CD14-positive monocyte (primary cell): ENCODE data around the gene MAGEA12. TPM values are rescaled to one million over a fixed set of nuclear protein-coding genes. Genes with fewer than 3 reads are reported as not detected.
"Not testable (repeated sequence)": the region's sequence is repeated elsewhere in the genome, so short reads cannot be mapped to it uniquely, and the experiment has no call there.

Experiments used
- DNase-seq, 3 donors: peaks; one replicate each; pipeline ENCODE4 v3.0.0-alpha.2; 2011 to 2022
- H2AFZ ChIP-seq: 2 replicates; pipeline ENCODE4 v1.6.0; 2012; ENCODE audit warnings: mild to moderate bottlenecking, low read depth, low read length, inconsistent platforms; ENCODE audit not compliant: insufficient read depth, poor library complexity, severe bottlenecking
- H3K27ac ChIP-seq, 2 donors: 1 replicate in 1 of 2; 2 replicates in 1 of 2; pipeline ENCODE4 v1.5.1; 2012 to 2013; ENCODE audit warnings: low read length in 2 of 2, control low read depth in 1 of 2, inconsistent platforms in 1 of 2, low read depth in 1 of 2, mild to moderate bottlenecking in 1 of 2
- H3K27me3 ChIP-seq, 2 donors: one replicate each; pipeline versions ENCODE4 v1.6.0 to v1.6.1; 2011 to 2013; ENCODE audit warnings: low read length in 2 of 2; ENCODE audit not compliant: control insufficient read depth in 2 of 2, insufficient read depth in 2 of 2
- H3K36me3 ChIP-seq, 2 donors: replicated peaks in 1 of 2; 1 replicate in 1 of 2; 2 replicates in 1 of 2; pipeline versions ENCODE4 v1.5.1 to v1.6.1; 2012 to 2013; ENCODE audit warnings: low read length in 2 of 2, control low read depth in 1 of 2, inconsistent platforms in 1 of 2, mild to moderate bottlenecking in 1 of 2; ENCODE audit not compliant: insufficient read depth in 2 of 2, control insufficient read depth in 1 of 2
- H3K4me1 ChIP-seq, 2 donors: 1 replicate in 1 of 2; 2 replicates in 1 of 2; pipeline versions ENCODE4 v1.5.1 to v1.6.1; 2012 to 2013; ENCODE audit warnings: low read length in 2 of 2, control low read depth in 1 of 2, inconsistent platforms in 1 of 2, mild to moderate bottlenecking in 1 of 2, moderate library complexity in 1 of 2; ENCODE audit not compliant: insufficient read depth in 2 of 2, control insufficient read depth in 1 of 2
- H3K4me2 ChIP-seq: replicated peaks from 2 replicates; pipeline ENCODE3; 2012; ENCODE audit warnings: low read length, moderate library complexity, mild to moderate bottlenecking; ENCODE audit not compliant: poor library complexity, severe bottlenecking; ENCODE audit errors: extremely low read depth
- H3K4me3 ChIP-seq, 3 experiments: fragments of 200-600 bp in 1 of 3; sonication (generic) in 1 of 3; replicated peaks in 1 of 3; 1 replicate in 2 of 3; 2 replicates in 1 of 3; pipeline ENCODE4 v1.5.1; 2011 to 2013; ENCODE audit warnings: low read length in 3 of 3, mild to moderate bottlenecking in 3 of 3, control low read depth in 2 of 3, low read depth in 2 of 3, inconsistent platforms in 1 of 3, moderate library complexity in 1 of 3
- H3K79me2 ChIP-seq: 2 replicates; pipeline ENCODE4 v1.6.0; 2012; ENCODE audit warnings: mild to moderate bottlenecking, control low read depth, inconsistent platforms, low read length, moderate library complexity; ENCODE audit not compliant: insufficient read depth
- H3K9ac ChIP-seq: 2 replicates; pipeline ENCODE4 v1.6.0; 2017; ENCODE audit warnings: low read length, mild to moderate bottlenecking; ENCODE audit not compliant: insufficient read depth, poor library complexity, severe bottlenecking
- H3K9me3 ChIP-seq, 2 donors: replicated peaks in 1 of 2; 1 replicate in 1 of 2; 2 replicates in 1 of 2; pipeline versions ENCODE4 v1.5.1 to v1.6.1; 2012 to 2013; ENCODE audit warnings: low read length in 2 of 2, control low read depth in 1 of 2; ENCODE audit not compliant: control insufficient read depth in 1 of 2, insufficient read depth in 1 of 2
- H4K20me1 ChIP-seq: 2 replicates; pipeline ENCODE4 v1.6.0; 2012; ENCODE audit warnings: mild to moderate bottlenecking, low read length, control low read depth, moderate library complexity; ENCODE audit not compliant: insufficient read depth
- H3K27ac Mint-ChIP-seq, 7 donors: one replicate each; pipeline ENCODE4 v1.8.0; 2020; ENCODE audit warnings: mild to moderate bottlenecking in 7 of 7, mixed read lengths in 7 of 7, moderate library complexity in 6 of 7, inconsistent platforms in 2 of 7
- H3K27me3 Mint-ChIP-seq, 3 donors: one replicate each; pipeline ENCODE4 v1.8.0; 2021 to 2022; ENCODE audit warnings: low read depth in 3 of 3, mild to moderate bottlenecking in 3 of 3, mixed read lengths in 3 of 3, moderate library complexity in 3 of 3, inconsistent platforms in 1 of 3
- H3K36me3 Mint-ChIP-seq, 2 donors: one replicate each; pipeline ENCODE4 v1.8.0; 2020; ENCODE audit warnings: mixed read lengths in 2 of 2, inconsistent platforms in 1 of 2, mild to moderate bottlenecking in 1 of 2
- H3K4me1 Mint-ChIP-seq: one replicate; pipeline ENCODE4 v1.8.0; 2020; ENCODE audit warnings: mild to moderate bottlenecking, mixed read lengths
- H3K4me3 Mint-ChIP-seq, 2 donors: one replicate each; pipeline ENCODE4 v1.8.0; 2020; ENCODE audit warnings: mild to moderate bottlenecking in 2 of 2, mixed read lengths in 2 of 2, moderate library complexity in 1 of 2
- H3K9me3 Mint-ChIP-seq, 7 donors: one replicate each; pipeline ENCODE4 v1.8.0; 2020 to 2022; ENCODE audit warnings: mixed read lengths in 7 of 7, mild to moderate bottlenecking in 6 of 7, moderate library complexity in 6 of 7, inconsistent platforms in 2 of 7
- WGBS: methylation state at CpG from one replicate; pipeline ENCODE4 v1.1.5; 2013; ENCODE audit warnings: missing lambda C conversion rate; ENCODE audit not compliant: insufficient coverage; 5-methylcytosine and 5-hydroxymethylcytosine counted together
- intact Hi-C, 2 donors: fragments of 100-400 bp; cut with micrococcal nuclease; formaldehyde crosslinking; loops; one replicate each; pipeline versions ENCODE4 v1.15.0 to v1.15.1; 2023
- polyA plus RNA-seq, 3 donors: library from polyadenylated mRNA; depleted of rRNA in 1 of 3; unstranded in 2 of 3; stranded (reverse) in 1 of 3; fragments of 300-500 nt in 2 of 3; fragments of >200 nt in 1 of 3; fragmentation: Illumina TruSeq in 2 of 3; gene quantifications; 1 replicate in 2 of 3; 2 replicates in 1 of 3; pipeline ENCODE4 v1.2.3, GENCODE V29; 2012 to 2021
- TF ChIP-seq, protein P1 (sequence below): fragments of 200-600 bp; IDR thresholded peaks from one replicate; pipeline ENCODE4 v1.8.0; 2022; ENCODE audit warnings: antibody characterized with exemption, mild to moderate bottlenecking

The MAGEA12 gene
- polyA plus RNA-seq, 3 donors = not detected

DNA sequence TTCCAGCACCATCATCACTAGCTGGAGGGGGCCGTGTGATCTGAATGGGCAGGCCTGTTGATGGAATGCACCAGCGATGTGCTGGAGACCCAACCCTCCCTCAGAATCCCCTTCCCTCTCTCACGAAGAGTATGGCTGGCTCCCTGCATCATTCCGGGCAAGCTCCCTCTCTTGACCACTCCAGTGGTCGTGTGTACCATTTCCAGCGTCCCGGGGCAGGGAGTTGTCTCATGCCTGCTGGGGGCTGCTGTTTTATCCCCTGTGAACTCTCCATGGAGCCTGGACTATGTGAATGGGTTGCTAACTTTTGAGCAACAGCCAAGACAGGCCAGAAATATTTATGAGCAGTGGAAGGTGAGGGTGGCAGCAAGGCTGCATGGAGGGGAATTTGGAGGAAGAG lies 8.1 kb upstream of the MAGEA12 start:
- Mint-ChIP-seq H3K27ac (no peak overlapping the region), H3K4me1 (no peaks in the 10 kb centered on the region), H3K4me3 (no peak overlapping the region), H3K27me3 (peaks cover 0 to 5% (median 0%) of the 10 kb centered on the region in 3 donors), H3K9me3 (peaks cover 0 to 18% (median 2%) of the 10 kb centered on the region in 7 donors), H3K36me3 (no peaks in the 10 kb centered on the region)
- TF ChIP-seq, protein P1, sequence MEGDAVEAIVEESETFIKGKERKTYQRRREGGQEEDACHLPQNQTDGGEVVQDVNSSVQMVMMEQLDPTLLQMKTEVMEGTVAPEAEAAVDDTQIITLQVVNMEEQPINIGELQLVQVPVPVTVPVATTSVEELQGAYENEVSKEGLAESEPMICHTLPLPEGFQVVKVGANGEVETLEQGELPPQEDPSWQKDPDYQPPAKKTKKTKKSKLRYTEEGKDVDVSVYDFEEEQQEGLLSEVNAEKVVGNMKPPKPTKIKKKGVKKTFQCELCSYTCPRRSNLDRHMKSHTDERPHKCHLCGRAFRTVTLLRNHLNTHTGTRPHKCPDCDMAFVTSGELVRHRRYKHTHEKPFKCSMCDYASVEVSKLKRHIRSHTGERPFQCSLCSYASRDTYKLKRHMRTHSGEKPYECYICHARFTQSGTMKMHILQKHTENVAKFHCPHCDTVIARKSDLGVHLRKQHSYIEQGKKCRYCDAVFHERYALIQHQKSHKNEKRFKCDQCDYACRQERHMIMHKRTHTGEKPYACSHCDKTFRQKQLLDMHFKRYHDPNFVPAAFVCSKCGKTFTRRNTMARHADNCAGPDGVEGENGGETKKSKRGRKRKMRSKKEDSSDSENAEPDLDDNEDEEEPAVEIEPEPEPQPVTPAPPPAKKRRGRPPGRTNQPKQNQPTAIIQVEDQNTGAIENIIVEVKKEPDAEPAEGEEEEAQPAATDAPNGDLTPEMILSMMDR = no peak
- no peaks in the 10 kb centered on the region for H4K20me1 ChIP-seq
- H3K27ac ChIP-seq = no peak overlapping the region
- DNase-seq = no peak
- no peak overlapping the region for H3K4me3 ChIP-seq
- no peaks in the 10 kb centered on the region for H3K36me3 ChIP-seq
- H3K27me3 ChIP-seq = no peaks in the 10 kb centered on the region
- WGBS = no CpG with 5 or more reads among the region's 7 CpGs
- no peaks in the 10 kb centered on the region for H3K79me2 ChIP-seq
- H3K4me1 ChIP-seq = no peaks in the 10 kb centered on the region
- H2AFZ ChIP-seq = no peak overlapping the region
- H3K4me2 ChIP-seq = no peak overlapping the region
- no peaks in the 10 kb centered on the region for H3K9me3 ChIP-seq
- intact Hi-C loops = no loop called here
- H3K9ac ChIP-seq = no peak overlapping the region

DNA sequence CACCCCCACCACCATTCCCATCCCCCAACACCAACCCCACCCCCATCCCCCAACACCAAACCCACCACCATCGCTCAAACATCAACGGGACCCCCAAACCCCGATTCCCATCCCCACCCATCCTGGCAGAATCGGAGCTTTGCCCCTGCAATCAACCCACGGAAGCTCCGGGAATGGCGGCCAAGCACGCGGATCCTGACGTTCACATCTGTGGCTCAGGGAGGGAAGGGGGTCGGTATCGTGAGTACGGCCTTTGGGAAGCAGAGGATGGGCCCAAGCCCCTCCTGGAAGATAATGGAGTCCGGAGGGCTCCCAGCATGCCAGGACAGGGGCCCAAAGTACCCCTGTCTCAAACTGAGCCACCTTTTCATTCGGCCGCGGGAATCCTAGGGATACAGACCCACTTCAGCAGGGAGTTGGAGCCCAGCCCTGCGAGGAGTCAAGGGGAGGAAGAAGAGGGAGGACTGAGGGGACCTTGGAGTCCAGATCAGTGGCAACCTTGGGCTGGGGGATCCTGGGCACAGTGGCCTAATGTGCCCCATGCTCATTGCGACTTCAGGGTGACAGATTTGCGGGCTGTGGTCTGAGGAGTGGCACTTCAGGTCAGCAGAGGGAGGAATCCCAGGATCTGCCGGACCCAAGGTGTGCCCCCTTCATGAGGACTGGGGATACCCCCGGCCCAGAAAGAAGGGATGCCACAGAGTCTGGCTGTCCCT lies 744 bp downstream of the MAGEA12 start:
- H3K4me3 ChIP-seq, H4K20me1 ChIP-seq, H3K36me3 ChIP-seq, DNase-seq, H3K27me3 Mint-ChIP-seq, H3K4me1 ChIP-seq, H3K9ac ChIP-seq, H3K4me2 ChIP-seq, H2AFZ ChIP-seq, intact Hi-C loops, H3K27me3 ChIP-seq, H3K4me1 Mint-ChIP-seq, H3K4me3 Mint-ChIP-seq, H3K27ac ChIP-seq, H3K79me2 ChIP-seq, H3K36me3 Mint-ChIP-seq, H3K27ac Mint-ChIP-seq, H3K9me3 ChIP-seq: not testable (repeated sequence)
- 100% methylated on average over 3 of the region's 22 CpGs for WGBS
- H3K9me3 Mint-ChIP-seq = peaks cover 0 to 13% (median 6%) of the 10 kb centered on the region in 7 donors
